Superior temporal gyrus (tissue), 1 donor: ENCODE measurements around the gene TNS3.

Experiments
- DNase-seq: peaks from one replicate; pipeline ENCODE4 v3.0.0-alpha.2; 2016; ENCODE audit errors: extremely low spot score

Gene TNS3

GRCh38 chr7:47485640-47486435 lies 96.1 kb downstream of the TNS3 start:
- no peak for DNase-seq

GRCh38 chr7:47484923-47485639 lies 96.8 kb downstream of the TNS3 start:
- DNase-seq, result no peak

- no peak for DNase-seq
These were observed 97.5 kb downstream of the TNS3 start for GRCh38 chr7:47484457-47484856.

GRCh38 chr7:47483604-47484273 lies 98.2 kb downstream of the TNS3 start:
- no peak for DNase-seq

GRCh38 chr7:47482013-47482875 lies 99.7 kb downstream of the TNS3 start:
- no peak for DNase-seq

GRCh38 chr7:47481541-47482012 lies 100.3 kb downstream of the TNS3 start:
- no peak for DNase-seq

- DNase-seq, result no peak
These were observed 101.1 kb downstream of the TNS3 start for GRCh38 chr7:47480576-47481538.

GRCh38 chr7:47479821-47480575 lies 101.9 kb downstream of the TNS3 start:
- no peak for DNase-seq

GRCh38 chr7:47478926-47479711 lies 102.8 kb downstream of the TNS3 start:
- no peak for DNase-seq

GRCh38 chr7:47478017-47478344 lies 103.9 kb downstream of the TNS3 start:
- DNase-seq, result no peak

- DNase-seq, result no peak
These were observed 104.5 kb downstream of the TNS3 start for GRCh38 chr7:47477191-47478016.

- no peak for DNase-seq
These were observed 106.1 kb downstream of the TNS3 start for GRCh38 chr7:47475880-47476227.

- DNase-seq, result no peak
These were observed 106.7 kb downstream of the TNS3 start for GRCh38 chr7:47474937-47475879.

GRCh38 chr7:47474211-47474936 lies 107.5 kb downstream of the TNS3 start:
- no peak for DNase-seq

GRCh38 chr7:47473499-47474210 lies 108.3 kb downstream of the TNS3 start:
- DNase-seq, result no peak
